Upper lobe of left lung (tissue), 6 donors: Measurements from ENCODE around the gene UBR4. TPM values are rescaled to one million over a fixed set of nuclear protein-coding genes. Genes with fewer than 3 reads are reported as not detected.

Experiments
- ATAC-seq, 2 donors: fragments of 200-7000 bp; cut with Tn5 transposase; one replicate each; pipeline ENCODE4 v1.9.1; 2022; ENCODE audit warnings: mild to moderate bottlenecking in 2 of 2, moderate library complexity in 2 of 2; ENCODE audit not compliant: low FRiP score in 2 of 2
- DNase-seq, 2 donors: peaks; one replicate each; pipeline ENCODE4 v3.0.0-alpha.2; 2019 to 2020
- H3K27ac ChIP-seq, 4 donors: fragments of 200-600 bp; sonication (generic); one replicate each; pipeline ENCODE4 v1.5.1; 2016 to 2019
- H3K27me3 ChIP-seq, 4 donors: fragments of 200-600 bp; sonication (generic); one replicate each; pipeline ENCODE4 v1.5.1; 2017 to 2019
- H3K36me3 ChIP-seq, 4 donors: fragments of 200-600 bp; sonication (generic); one replicate each; pipeline ENCODE4 v1.5.1; 2016 to 2019
- H3K4me1 ChIP-seq, 4 donors: fragments of 200-600 bp; sonication (generic); one replicate each; pipeline ENCODE4 v1.5.1; 2018 to 2019
- H3K4me3 ChIP-seq, 4 donors: fragments of 200-600 bp; sonication (generic); one replicate each; pipeline ENCODE4 v1.5.1; 2017 to 2019; ENCODE audit warnings: mild to moderate bottlenecking in 2 of 4, moderate library complexity in 1 of 4
- H3K9me3 ChIP-seq, 4 donors: fragments of 200-600 bp; sonication (generic); one replicate each; pipeline ENCODE4 v1.5.1; 2018 to 2019
- CTCF ChIP-seq, 6 experiments: fragments of 450-650 bp in 4 of 6; fragments of 200-600 bp in 2 of 6; sonication (generic) in 2 of 6; IDR thresholded peaks; one replicate each; pipeline ENCODE4 v1.5.1; 2016 to 2019; ENCODE audit warnings: antibody characterized with exemption in 6 of 6
- EP300 ChIP-seq, 4 donors: sonication (generic); formaldehyde crosslinking; IDR thresholded peaks; one replicate each; pipeline ENCODE4 v1.5.1; 2017; ENCODE audit warnings: antibody characterized with exemption in 4 of 4, control low read depth in 2 of 4
- POLR2A ChIP-seq, 4 donors: fragments of 450-650 bp; IDR thresholded peaks; one replicate each; pipeline ENCODE4 v1.5.1; 2016 to 2017; ENCODE audit warnings: antibody characterized with exemption in 4 of 4, mild to moderate bottlenecking in 2 of 4
- POLR2AphosphoS5 ChIP-seq, 2 donors: sonication (generic); formaldehyde crosslinking; IDR thresholded peaks; one replicate each; pipeline ENCODE4 v1.5.1; 2017; ENCODE audit warnings: antibody characterized with exemption in 2 of 2
- WGBS, 2 donors: methylation state at CpG; one replicate each; pipeline ENCODE4 v1.1.5; 2017 to 2018; 5-methylcytosine and 5-hydroxymethylcytosine counted together
- total RNA-seq, 6 donors: library from RNA; depleted of rRNA in 4 of 6; stranded (reverse); fragments of >200 nt in 4 of 6; gene quantifications; one replicate each; pipeline versions ENCODE4 v1.1.0 to v1.2.1, GENCODE V29; 2016 to 2021
- donor health status: DM: no; HTN: no; CAD: no; lungs with moderate emphysema.
- donor health status: DM: no; HTN: yes; CAD: no; lungs with severe emphysema.

Gene UBR4
- total RNA-seq, 6 donors from 2014 or later, result 101 to 317 (median 135) TPM

- Histone ChIP-seq H3K4me1 (peaks cover 3 to 16% (median 10%) of the 10 kb centered on the region in 4 donors), H3K9me3 (no peaks in the 10 kb centered on the region), H3K27ac (no peak overlapping the region), H3K27me3 (no peaks in the 10 kb centered on the region), H3K4me3 (no peak overlapping the region), H3K36me3 (no peaks in the 10 kb centered on the region)
- no peak for TF ChIP-seq POLR2A (IDR thresholded peaks at IDR 0.05)
- TF ChIP-seq EP300 (IDR thresholded peaks at IDR 0.05), result no peak
- no peak for TF ChIP-seq POLR2AphosphoS5 (IDR thresholded peaks at IDR 0.05)
- no peak for TF ChIP-seq CTCF (IDR thresholded peaks at IDR 0.05)
- ATAC-seq (no peak), DNase-seq (no peak)
- WGBS, 2 donors, result 91 to 98% methylated on average over 8 of the region's 8 CpGs
These were observed 147.6 kb downstream of the UBR4 start for GRCh38 chr1:19062258-19063029.

- ATAC-seq (no peak), DNase-seq (no peak)
- H3K4me1 ChIP-seq, result peaks cover 0 to 10% (median 3%) of the 10 kb centered on the region in 4 donors
- WGBS, 2 donors, result 67 to 70% methylated on average over 2 of the region's 2 CpGs
- no peak overlapping the region for H3K4me3 ChIP-seq
- no peaks in the 10 kb centered on the region for H3K9me3 ChIP-seq
- H3K27me3 ChIP-seq, result no peaks in the 10 kb centered on the region
- H3K36me3 ChIP-seq, result no peaks in the 10 kb centered on the region
- no peak overlapping the region for H3K27ac ChIP-seq
- TF ChIP-seq CTCF (IDR thresholded peaks at IDR 0.05) (no peak), POLR2AphosphoS5 (IDR thresholded peaks at IDR 0.05) (no peak), POLR2A (IDR thresholded peaks at IDR 0.05) (no peak)
These were observed 148.3 kb downstream of the UBR4 start for GRCh38 chr1:19061798-19062197.

GRCh38 chr1:19061343-19061742, 148.7 kb downstream of the UBR4 start:
- ATAC-seq (no peak), DNase-seq (no peak)
- H3K9me3 ChIP-seq, result no peaks in the 10 kb centered on the region
- H3K4me1 ChIP-seq, result peaks cover 0 to 5% (median under 1%) of the 10 kb centered on the region in 4 donors
- no peaks in the 10 kb centered on the region for H3K36me3 ChIP-seq
- H3K27ac ChIP-seq, result no peak overlapping the region
- WGBS, 2 donors, result 100% methylated on average over 1 of the region's 1 CpG
- TF ChIP-seq CTCF (IDR thresholded peaks at IDR 0.05) (no peak), POLR2A (IDR thresholded peaks at IDR 0.05) (no peak), EP300 (IDR thresholded peaks at IDR 0.05) (no peak), POLR2AphosphoS5 (IDR thresholded peaks at IDR 0.05) (no peak)
- H3K4me3 ChIP-seq, result no peak overlapping the region
- no peaks in the 10 kb centered on the region for H3K27me3 ChIP-seq

GRCh38 chr1:19059773-19060172, 150.3 kb downstream of the UBR4 start:
- H3K27ac ChIP-seq, result no peak overlapping the region
- no peak overlapping the region for H3K4me3 ChIP-seq
- DNase-seq, result no peak
- no peak for ATAC-seq
- 57 to 88% methylated on average over 1 to 4 of the region's 4 CpGs for WGBS, 2 donors
- TF ChIP-seq CTCF (IDR thresholded peaks at IDR 0.05) (no peak), POLR2AphosphoS5 (IDR thresholded peaks at IDR 0.05) (no peak), EP300 (IDR thresholded peaks at IDR 0.05) (no peak), POLR2A (IDR thresholded peaks at IDR 0.05) (no peak)
- H3K4me1 ChIP-seq, result peaks cover 0 to 5% (median 2%) of the 10 kb centered on the region in 4 donors
- no peaks in the 10 kb centered on the region for H3K9me3 ChIP-seq
- H3K27me3 ChIP-seq, result no peaks in the 10 kb centered on the region
- no peaks in the 10 kb centered on the region for H3K36me3 ChIP-seq

- H3K27me3 ChIP-seq, result no peaks in the 10 kb centered on the region
- H3K27ac ChIP-seq, result no peak overlapping the region
- no peaks in the 10 kb centered on the region for H3K36me3 ChIP-seq
- DNase-seq (no peak), ATAC-seq (no peak)
- no peak overlapping the region for H3K4me3 ChIP-seq
- H3K4me1 ChIP-seq, result peaks cover 0 to 12% (median 9%) of the 10 kb centered on the region in 4 donors
- WGBS, 2 donors, result 65 to 85% methylated on average over 8 of the region's 8 CpGs
- no peaks in the 10 kb centered on the region for H3K9me3 ChIP-seq
- no peak for TF ChIP-seq EP300 (IDR thresholded peaks at IDR 0.05)
- TF ChIP-seq CTCF (IDR thresholded peaks at IDR 0.05), result no peak
- TF ChIP-seq POLR2A (IDR thresholded peaks at IDR 0.05), result no peak
- TF ChIP-seq POLR2AphosphoS5 (IDR thresholded peaks at IDR 0.05), result no peak
These were observed 151.6 kb downstream of the UBR4 start for GRCh38 chr1:19058476-19058797.
